Skin epidermis (tissue), 12 donors: ENCODE results near the gene BBX.

Experiments used
- H3K27ac ChIP-seq, 21 experiments: fragments of 200-600 bp; sonication (generic) in 11 of 21; one replicate each; pipeline ENCODE4 v1.5.0; 2020; ENCODE audit warnings: mild to moderate bottlenecking in 3 of 21, inconsistent platforms in 2 of 21, moderate library complexity in 2 of 21
- H3K4me3 ChIP-seq, 7 experiments: fragments of 200-600 bp; sonication (generic) in 2 of 7; one replicate each; pipeline ENCODE4 v1.5.0; 2020; ENCODE audit warnings: inconsistent platforms in 2 of 7, mild to moderate bottlenecking in 2 of 7, moderate library complexity in 1 of 7

The BBX gene

DNA sequence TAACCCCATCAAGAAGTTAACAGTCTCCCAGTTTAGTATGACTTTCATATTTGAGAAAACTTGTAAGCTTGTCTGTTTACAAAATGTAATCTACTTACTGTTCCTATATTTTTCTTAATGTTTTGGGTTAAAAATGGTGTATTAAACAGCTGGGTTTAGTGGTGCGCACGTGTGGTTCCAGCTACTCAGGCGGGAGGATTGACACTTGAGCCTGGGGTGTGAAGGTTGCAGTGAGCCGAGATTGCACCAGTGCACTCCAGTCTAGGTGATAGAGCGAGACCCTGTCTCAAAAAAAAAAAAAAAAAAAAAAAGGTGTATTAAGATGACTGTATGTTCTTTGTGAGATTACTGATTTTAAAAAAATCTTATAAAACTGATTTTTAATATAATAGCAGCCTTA, 69.3 kb downstream of the BBX start:
- H3K4me3 ChIP-seq, result no peak overlapping the region
- H3K27ac ChIP-seq, result no peak overlapping the region

DNA sequence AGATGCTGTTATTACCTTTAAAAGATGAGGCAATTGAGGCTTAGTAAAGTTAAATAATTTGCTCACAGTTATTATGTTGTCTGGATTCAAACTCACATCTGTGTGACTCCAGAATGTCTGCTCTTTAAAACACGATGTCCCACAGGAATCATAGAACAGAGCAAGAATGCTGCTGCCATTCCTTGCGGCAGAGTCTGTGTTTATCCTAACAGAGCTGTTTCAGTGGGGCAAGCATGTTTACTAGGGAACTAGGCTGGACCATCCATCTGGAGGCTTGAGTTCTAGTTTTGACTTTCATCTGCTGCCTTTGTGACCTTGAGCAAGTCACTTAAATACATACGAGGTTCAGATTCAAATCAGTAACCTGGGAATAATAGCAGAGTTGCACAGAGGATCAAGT, 72.1 kb downstream of the BBX start:
- no peak overlapping the region for H3K27ac ChIP-seq
- H3K4me3 ChIP-seq, result no peak overlapping the region

GRCh38 chr3:107596639-107597038, 73.9 kb downstream of the BBX start:
- no peak overlapping the region for H3K4me3 ChIP-seq
- H3K27ac ChIP-seq, result no peak overlapping the region

- peak overlapping the region in 5 of 7 experiments; percentile 9 to 28 (median 18) for H3K4me3 ChIP-seq
- H3K27ac ChIP-seq, result peak overlapping the region; percentile 10 to 87 (median 74)
These were observed 76.4 kb downstream of the BBX start for GRCh38 chr3:107598926-107599771.

GRCh38 chr3:107599772-107600145, 77.0 kb downstream of the BBX start:
- Histone ChIP-seq H3K27ac (peak overlapping the region in 20 of 21 experiments; percentile 39 to 87 (median 76)), H3K4me3 (peak overlapping the region in 5 of 7 experiments; percentile 9 to 28 (median 18))

- no peak overlapping the region for H3K4me3 ChIP-seq
- H3K27ac ChIP-seq, result peak overlapping the region in 1 of 21 experiments; percentile 82
These were observed 78.0 kb downstream of the BBX start for GRCh38 chr3:107600780-107601179.

- no peak overlapping the region for H3K27ac ChIP-seq
These were observed 81.5 kb downstream of the BBX start for GRCh38 chr3:107604057-107604822.

GRCh38 chr3:107611775-107612469, 89.2 kb downstream of the BBX start:
- Histone ChIP-seq H3K4me3 (no peak overlapping the region), H3K27ac (no peak overlapping the region)

More at GRCh38 chr3:107604057-107604822, 81.5 kb downstream of the BBX start:
- H3K4me3 ChIP-seq, result no peak overlapping the region

DNA sequence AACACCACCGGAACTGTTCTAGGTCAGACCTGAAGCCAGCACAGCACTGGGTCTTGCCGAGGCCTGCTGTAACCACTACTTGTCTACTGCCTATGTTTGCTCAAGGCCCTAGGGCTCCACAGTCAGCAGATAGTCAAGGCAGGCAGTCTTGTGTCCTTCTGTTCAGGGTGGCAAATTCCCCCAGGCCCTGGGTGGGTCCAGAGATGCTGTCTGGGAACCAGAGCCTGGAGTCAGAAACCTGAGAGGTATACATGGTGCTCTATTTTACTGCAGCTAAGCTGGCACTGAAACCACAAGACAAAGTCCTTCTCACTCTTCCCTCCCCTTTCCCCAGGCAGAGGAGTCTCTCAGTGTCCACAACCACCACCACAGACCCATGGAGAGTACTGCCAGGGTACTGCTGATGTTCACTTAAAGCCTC, 89.9 kb downstream of the BBX start:
- Histone ChIP-seq H3K27ac (no peak overlapping the region), H3K4me3 (no peak overlapping the region)

GRCh38 chr3:107619549-107619948, 96.8 kb downstream of the BBX start:
- H3K27ac ChIP-seq, result no peak overlapping the region
- H3K4me3 ChIP-seq, result no peak overlapping the region

DNA sequence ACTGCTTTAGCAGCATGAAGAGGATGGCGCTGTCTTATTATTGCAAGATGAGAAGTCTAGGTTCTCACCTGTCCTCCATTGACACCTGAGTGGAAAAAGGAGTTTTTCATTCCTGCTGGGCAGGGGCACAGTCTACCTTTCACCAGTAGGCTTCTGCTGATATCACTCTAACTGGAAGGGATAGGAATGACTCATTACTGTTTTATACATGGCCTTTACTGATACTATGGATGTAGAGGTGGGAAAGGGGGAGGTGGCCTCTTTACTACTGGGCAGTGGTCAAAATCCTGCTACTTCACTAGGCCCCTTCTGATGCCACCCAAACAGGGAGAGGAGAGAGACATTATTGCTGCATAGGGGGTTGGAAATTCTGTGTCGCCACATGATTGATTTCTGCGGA, 97.8 kb downstream of the BBX start:
- no peak overlapping the region for H3K27ac ChIP-seq
- H3K4me3 ChIP-seq, result no peak overlapping the region

DNA sequence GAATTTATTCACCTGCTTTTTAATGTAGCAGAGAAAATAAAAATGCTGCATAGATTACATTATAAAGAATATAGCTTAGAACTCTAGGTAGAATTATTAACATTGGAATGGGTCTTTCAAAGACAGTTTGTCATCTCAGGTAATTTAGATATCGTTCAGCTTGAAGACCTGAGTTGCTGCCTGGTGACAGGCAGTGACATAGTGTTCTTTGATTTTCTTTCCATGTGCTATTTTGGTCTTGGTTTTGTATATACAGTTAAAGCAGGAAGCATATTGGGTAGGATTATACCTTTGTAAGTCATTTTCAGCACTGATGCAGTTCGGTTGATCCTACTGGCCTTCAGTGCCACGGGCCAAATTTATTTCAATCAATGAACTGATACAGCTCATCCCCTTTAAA, 98.7 kb downstream of the BBX start:
- Histone ChIP-seq H3K27ac (no peak overlapping the region), H3K4me3 (no peak overlapping the region)

DNA sequence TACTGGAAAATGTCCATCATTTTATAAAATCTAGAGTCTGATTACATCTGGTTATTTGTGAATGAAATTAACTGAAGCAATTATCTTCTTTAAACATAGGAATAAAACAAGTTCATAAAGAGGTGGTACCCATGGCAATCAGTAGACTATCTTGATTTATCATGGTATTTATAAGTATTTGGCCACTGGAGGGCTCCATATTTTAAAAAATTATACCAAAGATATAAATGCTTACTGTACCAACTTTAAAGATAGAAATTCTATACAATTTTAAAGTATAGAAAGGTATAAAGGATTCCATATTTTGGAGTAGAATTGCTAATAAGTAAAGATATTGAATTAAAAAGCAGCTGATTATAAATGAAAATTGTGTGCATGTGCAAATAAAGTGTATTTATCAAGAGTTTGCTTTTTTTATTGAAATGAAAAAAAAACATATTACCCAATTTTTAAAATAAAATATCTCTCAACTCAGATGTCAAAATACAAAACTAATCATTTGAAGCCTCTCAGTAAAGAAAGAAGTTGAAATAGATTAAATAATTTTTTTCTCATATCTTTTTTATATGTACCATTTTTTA, 105.3 kb downstream of the BBX start:
- Histone ChIP-seq H3K4me3 (no peak overlapping the region), H3K27ac (no peak overlapping the region)

DNA sequence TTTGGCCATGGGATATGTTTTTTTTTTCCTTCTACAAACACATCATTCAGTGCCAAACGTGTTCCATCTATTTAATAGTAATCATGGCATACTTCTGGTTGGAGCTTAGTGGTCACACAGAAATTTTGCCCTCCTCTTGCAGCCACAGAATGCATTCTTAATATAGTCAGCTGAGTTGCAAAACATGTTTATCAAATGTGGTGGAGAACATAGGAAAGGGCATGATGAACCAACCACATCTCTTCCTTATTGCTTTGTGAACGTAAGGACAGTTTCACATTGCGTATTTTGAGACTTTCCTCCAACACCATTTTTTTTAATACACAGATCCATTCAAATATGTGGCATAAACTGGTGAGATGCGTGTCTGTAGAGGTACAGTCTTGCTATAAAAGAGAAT, 106.8 kb downstream of the BBX start:
- H3K27ac ChIP-seq, result no peak overlapping the region

DNA sequence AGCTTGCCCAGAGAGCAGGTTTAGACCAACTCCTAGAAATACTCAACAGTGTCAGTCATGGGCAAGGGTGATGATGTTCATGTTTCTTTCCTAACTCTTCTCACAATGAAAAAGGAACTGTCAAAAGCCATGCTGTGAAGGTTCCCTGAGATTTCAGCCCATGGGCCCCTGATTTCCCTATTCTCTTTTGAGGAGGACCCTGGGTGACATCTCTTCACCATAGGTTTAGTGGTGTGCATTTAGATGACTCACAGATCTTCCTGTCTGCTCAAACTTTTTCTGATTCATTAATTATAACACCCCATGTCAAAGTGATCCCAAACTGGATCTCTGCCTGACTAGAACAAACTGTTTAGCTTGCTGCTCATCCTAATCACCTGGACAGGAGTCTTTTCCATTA, 108.0 kb downstream of the BBX start:
- Histone ChIP-seq H3K27ac (no peak overlapping the region), H3K4me3 (no peak overlapping the region)

More for the DNA sequence above, 106.8 kb downstream of the BBX start:
- no peak overlapping the region for H3K4me3 ChIP-seq

DNA sequence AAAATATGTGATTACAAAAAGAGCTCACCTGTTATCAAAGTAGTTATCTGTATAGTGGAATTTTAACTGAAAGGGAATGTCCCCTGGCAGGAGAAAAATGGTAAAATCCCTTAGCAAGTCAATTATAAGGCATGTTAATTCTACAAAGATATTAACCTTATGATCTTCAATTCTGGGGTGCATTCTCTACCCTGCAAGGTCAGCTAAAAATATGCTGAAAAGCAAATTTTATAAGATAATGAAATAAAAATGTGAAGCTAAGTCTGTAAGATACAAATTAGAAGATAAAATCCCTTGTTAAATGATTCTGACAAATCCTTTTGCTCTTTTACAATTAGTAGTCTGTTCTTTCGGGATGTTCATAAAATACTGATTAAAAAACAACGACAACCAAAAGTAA, 109.8 kb downstream of the BBX start:
- Histone ChIP-seq H3K27ac (no peak overlapping the region), H3K4me3 (no peak overlapping the region)

GRCh38 chr3:107633327-107634098, 110.8 kb downstream of the BBX start:
- no peak overlapping the region for H3K4me3 ChIP-seq
- no peak overlapping the region for H3K27ac ChIP-seq

- Histone ChIP-seq H3K27ac (no peak overlapping the region), H3K4me3 (no peak overlapping the region)
These were observed 111.3 kb downstream of the BBX start for GRCh38 chr3:107634099-107634489.

- Histone ChIP-seq H3K27ac (no peak overlapping the region), H3K4me3 (no peak overlapping the region)
These were observed 114.8 kb downstream of the BBX start for GRCh38 chr3:107637416-107638183.
